GM18526 (cell line): ENCODE data around the gene AIMP2.

Experiments used
- POLR2A ChIP-seq: IDR thresholded peaks from 3 replicates; pipeline ENCODE4 v1.6.1; 2011; ENCODE audit not compliant: insufficient read length; ENCODE audit errors: extremely low read depth

Gene AIMP2

GRCh38 chr7:6026820-6027311 lies 17.8 kb downstream of the AIMP2 start:
- no peak for TF ChIP-seq POLR2A

DNA sequence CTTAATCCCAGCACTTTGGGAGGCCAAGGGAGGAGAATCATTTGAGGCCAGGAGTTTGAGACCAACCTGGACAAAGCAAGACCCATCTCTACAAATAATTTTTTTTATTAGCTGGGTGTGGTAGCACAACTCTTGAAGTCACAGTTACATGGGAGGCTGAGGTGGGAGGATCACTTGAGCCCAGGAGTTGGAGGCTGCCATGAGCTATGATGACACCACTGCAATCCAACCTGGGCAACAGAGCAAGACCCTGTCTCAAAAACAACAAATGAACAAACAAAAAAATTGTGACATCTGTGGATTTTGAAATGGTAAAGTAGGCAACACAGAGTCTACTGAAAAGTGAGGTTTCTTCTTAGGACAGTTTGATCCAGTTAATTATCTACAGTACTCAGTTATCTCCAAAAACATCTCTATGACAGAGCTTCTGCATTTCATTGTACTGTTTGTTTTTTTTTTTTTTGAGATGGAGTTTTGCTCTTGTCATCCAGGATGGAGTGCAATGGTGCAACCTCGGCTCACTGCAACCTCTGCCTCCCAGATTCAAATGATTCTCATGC lies 18.8 kb downstream of the AIMP2 start:
- no peak for TF ChIP-seq POLR2A

DNA sequence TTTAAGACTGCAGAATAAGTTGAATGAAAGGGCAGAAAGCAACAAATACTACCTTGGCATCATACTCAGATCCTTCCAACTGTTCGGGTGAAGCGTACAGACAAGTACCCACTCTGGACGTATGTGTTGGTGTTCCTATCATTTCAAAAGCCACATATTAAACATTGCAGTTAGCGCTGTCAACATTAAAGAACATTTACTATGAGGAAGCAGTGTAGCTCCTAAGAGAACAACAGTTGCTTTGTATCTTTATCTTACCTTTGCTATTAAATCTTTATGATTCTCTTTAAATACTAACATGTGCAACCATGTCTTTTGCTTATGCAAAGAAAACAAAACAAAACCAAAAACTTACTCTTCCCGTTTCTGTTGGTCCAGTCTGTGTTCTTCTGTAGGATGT lies 19.5 kb downstream of the AIMP2 start:
- no peak for TF ChIP-seq POLR2A

GRCh38 chr7:6030988-6031387 lies 21.9 kb downstream of the AIMP2 start, which contains the start of gene ANKRD61:
Gene ANKRD61 (plus strand): TSS chr7:6031376. CDS start chr7:6031376, 0 bp downstream.
- no peak for TF ChIP-seq POLR2A

DNA sequence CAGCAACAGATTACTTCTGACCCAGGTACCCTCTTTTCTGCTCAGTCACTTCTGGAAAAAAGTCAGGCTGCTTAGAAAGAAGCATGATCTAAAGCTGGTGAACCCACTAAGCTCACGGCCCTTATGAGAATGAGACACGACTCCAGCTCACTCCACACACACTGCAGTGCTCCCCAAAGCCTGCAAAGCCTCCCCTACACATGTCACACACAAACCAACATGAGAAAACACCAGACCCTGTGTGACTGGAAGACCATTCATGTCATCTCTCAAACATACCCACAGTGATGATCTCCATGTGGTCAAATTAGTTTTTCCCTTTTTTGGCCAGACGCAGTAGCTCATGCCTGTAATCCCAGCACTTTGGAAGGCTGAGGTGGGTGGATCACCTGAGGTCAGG lies 22.5 kb downstream of the AIMP2 start:
- no peak for TF ChIP-seq POLR2A

GRCh38 chr7:6032167-6032566 lies 23.1 kb downstream of the AIMP2 start:
- no peak for TF ChIP-seq POLR2A

DNA sequence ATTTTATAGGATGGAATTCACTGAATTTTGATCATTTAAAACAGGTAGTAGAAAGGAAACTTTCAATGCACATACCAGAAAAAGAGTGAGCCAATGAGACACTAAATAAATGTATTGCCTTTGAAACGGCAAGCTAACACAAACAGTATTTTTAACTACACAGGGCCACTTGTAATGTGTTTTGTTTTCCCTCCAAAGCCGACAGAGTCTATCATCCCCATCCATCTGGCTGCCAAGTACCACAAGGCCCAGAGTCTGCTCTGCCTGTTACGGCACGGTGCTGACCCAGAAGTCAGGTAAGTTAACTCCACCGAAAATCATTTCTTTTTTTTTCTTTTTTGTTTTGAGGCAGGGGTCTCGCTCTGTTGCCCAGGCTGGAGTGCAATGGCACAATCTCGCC lies 23.6 kb downstream of the AIMP2 start:
- no peak for TF ChIP-seq POLR2A

GRCh38 chr7:6035165-6035564 lies 26.1 kb downstream of the AIMP2 start:
- TF ChIP-seq POLR2A, result no peak

- no peak for TF ChIP-seq POLR2A
These were observed 26.6 kb downstream of the AIMP2 start for GRCh38 chr7:6035686-6036085.

DNA sequence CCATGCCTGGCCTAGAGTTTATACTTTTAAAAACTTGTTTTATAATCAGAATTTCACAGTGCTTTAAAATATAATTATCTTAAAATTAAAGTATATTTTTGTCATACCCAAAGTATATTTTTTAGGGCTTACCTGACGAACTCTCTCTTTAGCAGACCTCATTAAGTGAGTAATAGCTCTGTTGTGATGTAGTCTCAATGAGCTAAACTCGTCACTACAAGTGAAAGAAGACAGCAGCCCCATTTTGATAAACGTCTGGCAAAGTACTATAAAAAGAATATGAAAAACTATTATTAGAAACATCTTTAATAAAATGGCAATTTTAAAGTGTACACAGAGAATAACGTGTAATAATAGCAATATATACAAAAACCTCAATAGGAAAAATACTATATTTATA lies 40.7 kb downstream of the AIMP2 start:
- TF ChIP-seq POLR2A, result no peak

GRCh38 chr7:6056616-6057015 lies 47.5 kb downstream of the AIMP2 start:
- no peak for TF ChIP-seq POLR2A

DNA sequence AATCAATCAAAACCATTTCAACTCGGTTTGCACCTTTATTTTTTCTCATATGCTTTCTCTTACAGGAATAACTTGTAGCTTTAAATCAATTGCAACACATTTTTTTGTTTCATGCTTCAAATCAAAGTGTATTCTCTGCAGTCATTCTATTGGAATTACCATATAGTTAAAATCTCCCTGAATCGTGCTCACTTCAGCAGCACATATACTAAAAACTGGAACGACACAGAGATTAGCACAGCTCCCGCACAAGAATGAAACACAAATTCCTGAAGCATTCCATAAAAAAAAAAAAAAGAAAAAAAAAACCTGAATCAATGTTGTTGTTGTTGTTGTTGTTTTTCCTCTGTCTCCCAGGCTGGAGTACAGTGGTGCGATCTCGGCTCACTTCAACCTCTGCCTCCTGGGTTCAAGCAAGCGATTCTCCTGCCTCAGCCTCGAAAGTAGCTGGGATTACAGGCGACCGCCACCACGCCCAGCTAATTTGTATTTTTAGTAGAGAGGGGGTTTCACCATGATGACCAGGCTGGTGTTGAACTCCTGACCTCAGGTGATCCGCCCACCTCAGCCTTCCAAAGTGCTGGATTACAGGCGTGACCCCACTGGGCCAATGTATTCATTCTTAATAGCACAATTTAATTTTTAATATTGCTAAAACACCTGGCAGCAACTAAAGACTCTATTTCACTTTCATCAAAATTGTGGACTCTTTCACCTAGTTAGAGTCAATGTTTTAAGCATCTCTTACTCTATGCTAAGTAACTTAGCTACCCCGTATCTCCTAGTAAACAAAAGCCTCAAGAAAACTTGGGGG lies 48.5 kb downstream of the AIMP2 start:
- TF ChIP-seq POLR2A, result no peak

GRCh38 chr7:6071406-6071805 lies 62.3 kb downstream of the AIMP2 start:
- no peak for TF ChIP-seq POLR2A
